H9 (cell line): ENCODE results near the gene AFF2. TPM values are rescaled to one million over a fixed set of nuclear protein-coding genes. Genes with fewer than 3 reads are reported as not detected.

Source experiments
- DNase-seq: peaks from one replicate; pipeline ENCODE4 v3.0.0-alpha.2; 2017
- H2AFZ ChIP-seq: one replicate; pipeline ENCODE4 v1.6.1; 2013; ENCODE audit warnings: mild to moderate bottlenecking, low read length, control low read depth, moderate library complexity
- H2AK5ac ChIP-seq: 2 replicates; pipeline ENCODE4 v1.6.1; 2013; ENCODE audit warnings: low read length, control low read depth, mixed read lengths; ENCODE audit not compliant: insufficient read length
- H2BK120ac ChIP-seq: one replicate; pipeline ENCODE4 v1.6.1; 2013; ENCODE audit warnings: low read depth, mild to moderate bottlenecking, low read length, control low read depth, inconsistent platforms; ENCODE audit not compliant: poor library complexity, severe bottlenecking
- H2BK12ac ChIP-seq: 2 replicates; pipeline ENCODE4 v1.6.1; 2013; ENCODE audit warnings: low read length, control low read depth, mixed read lengths, low read depth; ENCODE audit not compliant: insufficient read length
- H2BK15ac ChIP-seq: 2 replicates; pipeline ENCODE4 v1.6.1; 2013; ENCODE audit warnings: low read depth, low read length, control low read depth
- H2BK20ac ChIP-seq: one replicate; pipeline ENCODE4 v1.6.1; 2013; ENCODE audit warnings: low read depth, mild to moderate bottlenecking, low read length, control low read depth, inconsistent platforms; ENCODE audit not compliant: poor library complexity, severe bottlenecking
- H2BK5ac ChIP-seq: 2 replicates; pipeline ENCODE4 v1.6.1; 2013; ENCODE audit warnings: low read length, control low read depth, mixed read lengths; ENCODE audit not compliant: insufficient read length
- H3K14ac ChIP-seq: 2 replicates; pipeline ENCODE4 v1.6.1; 2013; ENCODE audit warnings: low read length, control low read depth; ENCODE audit not compliant: insufficient read depth
- H3K18ac ChIP-seq: 2 replicates; pipeline ENCODE4 v1.6.1; 2013; ENCODE audit warnings: low read depth, mild to moderate bottlenecking, mixed read lengths, low read length, control low read depth; ENCODE audit not compliant: insufficient read length
- H3K23ac ChIP-seq: 2 replicates; pipeline ENCODE4 v1.6.1; 2013; ENCODE audit warnings: low read length, control low read depth, mixed read lengths, low read depth; ENCODE audit not compliant: insufficient read length
- H3K23me2 ChIP-seq: 2 replicates; pipeline ENCODE4 v1.6.1; 2013; ENCODE audit warnings: low read depth, mild to moderate bottlenecking, mixed read lengths, low read length, control low read depth; ENCODE audit not compliant: insufficient read length, poor library complexity, severe bottlenecking
- H3K27ac ChIP-seq: 2 replicates; pipeline ENCODE4 v1.5.1; 2013; ENCODE audit warnings: low read length, control low read depth, mixed read lengths, low read depth; ENCODE audit not compliant: insufficient read length
- H3K27me3 ChIP-seq: 2 replicates; pipeline ENCODE4 v1.6.1; 2013; ENCODE audit warnings: low read length, control low read depth, inconsistent platforms; ENCODE audit not compliant: insufficient read depth
- H3K4ac ChIP-seq: 2 replicates; pipeline ENCODE4 v1.6.1; 2013; ENCODE audit warnings: low read depth, mild to moderate bottlenecking, control low read depth, inconsistent platforms, low read length, moderate library complexity
- H3K4me1 ChIP-seq: 2 replicates; pipeline ENCODE4 v1.6.1; 2013; ENCODE audit warnings: low read length, control low read depth, inconsistent platforms; ENCODE audit not compliant: insufficient read depth
- H3K4me2 ChIP-seq: 2 replicates; pipeline ENCODE4 v1.6.1; 2013; ENCODE audit warnings: low read length, control low read depth, mixed read lengths; ENCODE audit not compliant: insufficient read length, insufficient read depth
- H3K56ac ChIP-seq: 2 replicates; pipeline ENCODE4 v1.6.1; 2013; ENCODE audit warnings: low read depth, mild to moderate bottlenecking, mixed read lengths, low read length, control low read depth; ENCODE audit not compliant: insufficient read length
- H3K79me1 ChIP-seq: 2 replicates; pipeline ENCODE4 v1.6.1; 2013; ENCODE audit warnings: low read depth, mild to moderate bottlenecking, moderate library complexity, low read length, control low read depth, inconsistent platforms; ENCODE audit not compliant: insufficient read depth, poor library complexity, severe bottlenecking
- H3K79me2 ChIP-seq: 2 replicates; pipeline ENCODE4 v1.6.1; 2013; ENCODE audit warnings: low read length, control low read depth, inconsistent platforms; ENCODE audit not compliant: insufficient read depth
- H3K9ac ChIP-seq: 2 replicates; pipeline ENCODE4 v1.6.1; 2013; ENCODE audit warnings: low read length, control low read depth, mixed read lengths; ENCODE audit not compliant: insufficient read length; ENCODE audit errors: extremely low read depth
- H3K9me3 ChIP-seq: one replicate; pipeline ENCODE4 v1.6.1; 2013; ENCODE audit warnings: low read depth, low read length, inconsistent platforms; ENCODE audit not compliant: control insufficient read depth
- H3T11ph ChIP-seq: one replicate; pipeline ENCODE4 v1.6.1; 2013; ENCODE audit warnings: mild to moderate bottlenecking, low read length, control low read depth, inconsistent platforms
- H4K20me1 ChIP-seq: one replicate; pipeline ENCODE4 v1.6.1; 2013; ENCODE audit not compliant: control insufficient read depth, insufficient read length, insufficient read depth
- H4K5ac ChIP-seq: 2 replicates; pipeline ENCODE4 v1.6.1; 2013; ENCODE audit warnings: low read depth, mild to moderate bottlenecking, mixed read lengths, low read length, control low read depth; ENCODE audit not compliant: insufficient read length
- H4K8ac ChIP-seq: replicated peaks from 2 replicates; pipeline ENCODE4 v1.6.1; 2013; ENCODE audit warnings: low read length, control low read depth, mixed read lengths, low read depth; ENCODE audit not compliant: insufficient read length
- H4K91ac ChIP-seq: 2 replicates; pipeline ENCODE4 v1.6.1; 2013; ENCODE audit warnings: low read depth, mild to moderate bottlenecking, moderate library complexity, mixed read lengths, low read length, control low read depth; ENCODE audit not compliant: insufficient read length
- H3K27ac Mint-ChIP-seq, 3 experiments: 2 replicates in 2 of 3; 3 replicates in 1 of 3; pipeline ENCODE4 v1.8.0; 2020 to 2021; ENCODE audit warnings: mixed read lengths in 3 of 3, mild to moderate bottlenecking in 1 of 3, moderate library complexity in 1 of 3
- H3K27me3 Mint-ChIP-seq: 2 replicates; pipeline ENCODE4 v1.8.0; 2021; ENCODE audit warnings: low read depth, mild to moderate bottlenecking, moderate library complexity, mixed read lengths
- H3K36me3 Mint-ChIP-seq, 3 experiments: 2 replicates in 2 of 3; 3 replicates in 1 of 3; pipeline ENCODE4 v1.8.0; 2020 to 2021; ENCODE audit warnings: low read depth in 3 of 3, mixed read lengths in 3 of 3; ENCODE audit not compliant: insufficient read depth in 1 of 3
- H3K4me1 Mint-ChIP-seq, 2 experiments: 2 replicates each; pipeline ENCODE4 v1.8.0; 2020; ENCODE audit warnings: mixed read lengths in 2 of 2
- H3K4me3 Mint-ChIP-seq, 2 experiments: 2 replicates in 1 of 2; 3 replicates in 1 of 2; pipeline ENCODE4 v1.8.0; 2020 to 2021; ENCODE audit warnings: mild to moderate bottlenecking in 2 of 2, mixed read lengths in 2 of 2, moderate library complexity in 1 of 2
- H3K9me3 Mint-ChIP-seq, 2 experiments: 2 replicates in 1 of 2; 3 replicates in 1 of 2; pipeline ENCODE4 v1.8.0; 2020; ENCODE audit warnings: mild to moderate bottlenecking in 2 of 2, mixed read lengths in 2 of 2, moderate library complexity in 1 of 2
- CTCF ChIP-seq: fragments of 200-600 bp; sonication (generic); conservative IDR thresholded peaks from 3 replicates; pipeline ENCODE4 v1.8.0; 2021; ENCODE audit warnings: antibody characterized with exemption, mild to moderate bottlenecking
- WGBS: extraction: QIAGEN DNeasy Blood & Tissue Kit; methylation state at CpG from one replicate; pipeline ENCODE4 v1.1.7; 2013; ENCODE audit warnings: missing lambda C conversion rate, low lambda C conversion rate, mixed read lengths; ENCODE audit not compliant: insufficient read length; ENCODE audit errors: extremely low coverage; 5-methylcytosine and 5-hydroxymethylcytosine counted together
- total RNA-seq: library from RNA; stranded (reverse); gene quantifications from 2 replicates; pipeline ENCODE4 v1.2.1, GENCODE V29; 2021

Gene AFF2
- total RNA-seq, 1 experiment from 2014 or later: 14.6 TPM

GRCh38 chrX:148681605-148682004 is 181.2 kb downstream of the AFF2 start:
- no peaks in the 10 kb centered on the region for H3K27me3 ChIP-seq
- no peak overlapping the region for H2AK5ac ChIP-seq
- H3K23ac ChIP-seq: no peak overlapping the region
- H2BK15ac ChIP-seq: no peak overlapping the region
- WGBS: 100% methylated on average over 1 of the region's 1 CpG
- H4K5ac ChIP-seq: no peak overlapping the region
- no peak overlapping the region for H3K4ac ChIP-seq
- H3K18ac ChIP-seq: no peak overlapping the region
- no peak overlapping the region for H3K56ac ChIP-seq
- H3K79me2 ChIP-seq: no peaks in the 10 kb centered on the region
- Mint-ChIP-seq H3K27ac (no peak overlapping the region), H3K4me1 (no peaks in the 10 kb centered on the region), H3K36me3 (peaks cover 0 to 5% (median 0%) of the 10 kb centered on the region in 3 experiments; a peak in 2 of 7 replicates), H3K27me3 (no peaks in the 10 kb centered on the region), H3K4me3 (no peak overlapping the region), H3K9me3 (peaks cover 44 to 53% of the 10 kb centered on the region in 2 experiments)
- H3K79me1 ChIP-seq: no peaks in the 10 kb centered on the region
- H3K23me2 ChIP-seq: no peaks in the 10 kb centered on the region
- no peak overlapping the region for H3K4me2 ChIP-seq
- peaks cover 21% of the 10 kb centered on the region for H3K9me3 ChIP-seq
- H2BK20ac ChIP-seq: no peak overlapping the region
- H4K91ac ChIP-seq: no peak overlapping the region
- no peak for DNase-seq
- H3K14ac ChIP-seq: no peak overlapping the region
- H2BK5ac ChIP-seq: no peak overlapping the region
- no peaks in the 10 kb centered on the region for H3K4me1 ChIP-seq
- H3K9ac ChIP-seq: no peak overlapping the region
- no peak overlapping the region for H4K8ac ChIP-seq
- no peak overlapping the region for H3K27ac ChIP-seq
- no peaks in the 10 kb centered on the region for H4K20me1 ChIP-seq
- no peak overlapping the region for H2BK12ac ChIP-seq
- no peak overlapping the region for H2AFZ ChIP-seq
- H2BK120ac ChIP-seq: no peak overlapping the region
- TF ChIP-seq CTCF: peak; percentile 25; the same call in 1 of the 3 replicates
- no peak overlapping the region for H3T11ph ChIP-seq
